Ishikawa (cell line): ENCODE results near the gene G6PD.
A peak's percentile ranks its signal among the peaks of the same experiment; 100 is the strongest.

ENCODE experiments used
- CEBPB ChIP-seq: IDR thresholded peaks from 2 replicates; pipeline ENCODE4 v1.6.1; 2012
- CREB1 ChIP-seq: IDR thresholded peaks from 2 replicates; pipeline ENCODE4 v1.6.1; 2012; ENCODE audit warnings: low read depth
- EGR1 ChIP-seq: IDR thresholded peaks from 2 replicates; pipeline ENCODE4 v1.6.1; 2012
- EP300 ChIP-seq: IDR thresholded peaks from 2 replicates; pipeline ENCODE4 v1.6.1; 2012; ENCODE audit warnings: borderline replicate concordance
- FOXM1 ChIP-seq: IDR thresholded peaks from 2 replicates; pipeline ENCODE4 v1.6.1; 2012; ENCODE audit warnings: low read depth, borderline replicate concordance
- NFIC ChIP-seq: IDR thresholded peaks from 2 replicates; pipeline ENCODE4 v1.6.1; 2012
- RAD21 ChIP-seq: IDR thresholded peaks from 2 replicates; pipeline ENCODE4 v1.6.1; 2012; ENCODE audit warnings: low read depth
- REST ChIP-seq: IDR thresholded peaks from 2 replicates; pipeline ENCODE4 v1.6.1; 2012; ENCODE audit warnings: low read depth, mild to moderate bottlenecking
- TAF1 ChIP-seq: IDR thresholded peaks from 2 replicates; pipeline ENCODE4 v1.6.1; 2012; ENCODE audit warnings: low read depth, mild to moderate bottlenecking
- TCF12 ChIP-seq: IDR thresholded peaks from 2 replicates; pipeline ENCODE4 v1.6.1; 2012; ENCODE audit warnings: low read depth
- TEAD4 ChIP-seq: IDR thresholded peaks from 2 replicates; pipeline ENCODE4 v1.6.1; 2012
- USF1 ChIP-seq: IDR thresholded peaks from 2 replicates; pipeline ENCODE4 v1.6.1; 2012
- YY1 ChIP-seq: IDR thresholded peaks from 2 replicates; pipeline ENCODE4 v1.6.1; 2012; ENCODE audit warnings: low read depth
- ZBTB7A ChIP-seq: IDR thresholded peaks from 2 replicates; pipeline ENCODE4 v1.6.1; 2012; ENCODE audit warnings: low read depth
- TF ChIP-seq, protein P1 (sequence below): IDR thresholded peaks from 2 replicates; pipeline ENCODE4 v1.6.1; 2012

The G6PD gene

DNA sequence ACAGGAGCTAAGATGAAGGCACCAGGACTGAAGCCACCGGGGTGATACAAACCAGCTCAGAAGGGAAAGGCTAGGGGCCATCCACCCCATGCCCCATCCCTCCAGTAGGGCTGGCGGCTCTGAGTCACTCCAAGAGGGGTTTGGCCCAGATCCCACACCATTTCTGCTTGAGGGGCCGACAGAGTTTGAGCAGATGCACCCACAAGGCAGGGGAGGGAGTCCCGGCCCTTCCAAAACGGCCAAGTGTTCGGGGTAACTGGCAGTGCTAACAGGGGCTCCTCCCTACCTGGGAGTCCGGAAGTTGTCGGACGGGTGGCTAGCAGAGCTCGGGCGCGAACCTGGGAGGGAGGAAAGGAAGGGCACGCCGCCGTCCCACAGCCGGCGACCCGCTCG lies 56.6 kb downstream of the G6PD start:
- TF ChIP-seq CREB1: no peak
- TF ChIP-seq YY1: no peak
- TF ChIP-seq, protein P1, sequence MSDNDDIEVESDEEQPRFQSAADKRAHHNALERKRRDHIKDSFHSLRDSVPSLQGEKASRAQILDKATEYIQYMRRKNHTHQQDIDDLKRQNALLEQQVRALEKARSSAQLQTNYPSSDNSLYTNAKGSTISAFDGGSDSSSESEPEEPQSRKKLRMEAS: no peak
- no peak for TF ChIP-seq RAD21
- no peak for TF ChIP-seq FOXM1
- no peak for TF ChIP-seq EGR1
- no peak for TF ChIP-seq TCF12
- TF ChIP-seq USF1: no peak
- TF ChIP-seq TAF1: no peak
- TF ChIP-seq EP300: no peak
- TF ChIP-seq TEAD4: no peak
- no peak for TF ChIP-seq CEBPB
- TF ChIP-seq REST: no peak
- no peak for TF ChIP-seq ZBTB7A
- no peak for TF ChIP-seq NFIC

DNA sequence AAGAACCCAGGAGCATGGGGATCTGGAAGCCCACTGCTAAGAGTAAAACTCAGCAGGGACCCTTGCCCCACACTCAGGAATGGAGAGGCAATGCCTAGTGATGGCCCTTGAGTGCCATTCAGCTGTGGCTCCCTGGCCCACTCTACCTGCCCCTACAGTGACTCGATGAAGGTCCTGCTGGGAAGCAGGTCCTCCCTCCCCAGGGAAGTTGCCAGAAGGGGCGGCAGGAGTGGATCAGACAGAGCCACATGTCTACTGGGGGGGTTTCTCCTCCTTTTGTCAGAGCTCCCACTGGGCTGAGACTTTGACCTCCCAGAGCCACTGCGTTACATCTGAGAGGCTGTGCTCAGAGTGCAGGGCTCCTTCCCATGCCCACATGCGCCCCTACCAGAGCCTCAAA lies 57.5 kb downstream of the G6PD start:
- TF ChIP-seq CEBPB: no peak
- no peak for TF ChIP-seq ZBTB7A

DNA sequence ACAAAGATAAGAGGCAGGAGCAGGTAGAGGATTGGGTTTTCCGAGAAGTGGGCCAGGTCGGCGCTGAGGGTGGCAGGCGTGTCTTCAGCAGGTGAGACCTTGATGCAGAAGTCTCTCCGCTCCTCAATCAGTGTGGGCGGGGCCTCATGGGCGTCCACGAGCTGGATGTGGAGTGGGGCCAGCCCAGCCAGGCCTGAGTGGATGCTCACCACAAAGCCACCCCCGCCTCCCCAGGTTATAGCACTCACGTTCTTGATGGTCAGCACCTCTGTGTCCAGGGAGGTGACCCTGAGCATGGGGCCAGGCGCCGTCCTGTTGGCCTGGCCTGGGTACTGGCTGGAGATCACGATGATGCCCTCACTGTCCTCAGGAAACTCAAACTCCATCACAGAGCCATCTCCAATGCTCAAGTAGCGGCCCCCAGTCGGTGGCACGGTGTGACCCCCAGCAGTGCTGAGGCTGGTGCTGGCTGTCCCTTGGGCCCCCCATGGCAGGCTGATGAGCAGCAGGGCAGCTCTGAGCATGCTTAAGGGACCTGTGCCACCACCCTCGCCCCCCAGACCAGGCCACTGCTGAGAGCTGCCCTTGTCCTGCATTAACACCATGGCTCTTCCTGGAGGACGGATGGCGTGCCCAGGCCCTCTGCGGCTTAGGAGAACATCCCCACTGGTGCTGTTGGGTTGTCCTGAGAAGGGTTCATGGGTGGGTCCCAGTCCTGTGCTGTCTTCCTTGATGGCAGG lies 58.1 kb downstream of the G6PD start:
- no peak for TF ChIP-seq USF1
- TF ChIP-seq EGR1: no peak
- TF ChIP-seq EP300: no peak
- TF ChIP-seq NFIC: no peak
- no peak for TF ChIP-seq RAD21
- TF ChIP-seq CEBPB: no peak
- TF ChIP-seq YY1: no peak
- TF ChIP-seq TEAD4: no peak
- no peak for TF ChIP-seq TCF12
- no peak for TF ChIP-seq FOXM1
- TF ChIP-seq TAF1: no peak
- TF ChIP-seq ZBTB7A: no peak
- TF ChIP-seq REST: no peak
- no peak for TF ChIP-seq CREB1

DNA sequence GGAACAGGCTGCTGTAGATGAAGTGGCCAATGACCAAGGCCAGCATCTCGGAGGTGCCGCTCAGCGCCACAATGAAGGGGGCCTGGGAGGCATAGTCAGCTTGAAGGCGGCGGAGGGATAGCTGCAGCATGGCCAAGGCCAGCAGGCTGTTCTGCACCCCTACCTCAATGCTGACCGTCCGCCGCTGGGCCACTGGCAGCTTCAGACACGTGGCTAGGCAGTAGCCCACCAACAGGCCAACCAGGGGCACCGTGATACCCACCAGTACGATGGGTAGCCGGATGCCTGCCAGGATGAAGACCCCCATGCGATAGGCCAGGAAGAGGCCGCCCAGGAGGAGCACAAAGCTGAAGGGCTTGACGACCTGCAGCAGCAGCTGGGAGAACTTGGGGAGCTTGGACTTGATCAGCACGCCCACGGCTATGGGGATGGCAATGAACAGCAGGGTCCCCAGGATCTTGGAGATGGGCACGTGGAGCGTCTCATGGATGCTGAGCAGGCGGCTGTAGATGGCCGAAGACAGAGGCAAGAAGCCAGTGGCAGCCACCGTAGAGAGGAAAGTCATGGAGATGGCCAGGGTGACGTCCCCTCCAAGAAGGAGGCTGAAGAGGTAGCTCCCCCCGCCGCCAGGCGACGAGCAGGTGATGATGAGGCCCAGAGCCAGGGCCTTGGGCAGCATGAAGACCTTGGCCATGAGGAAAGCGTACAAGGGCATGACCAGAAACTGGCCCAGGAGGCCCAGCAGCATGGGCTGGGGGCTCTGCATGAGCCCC lies 58.9 kb downstream of the G6PD start:
- TF ChIP-seq, protein P1: no peak
- TF ChIP-seq EP300: no peak
- TF ChIP-seq RAD21: no peak

DNA sequence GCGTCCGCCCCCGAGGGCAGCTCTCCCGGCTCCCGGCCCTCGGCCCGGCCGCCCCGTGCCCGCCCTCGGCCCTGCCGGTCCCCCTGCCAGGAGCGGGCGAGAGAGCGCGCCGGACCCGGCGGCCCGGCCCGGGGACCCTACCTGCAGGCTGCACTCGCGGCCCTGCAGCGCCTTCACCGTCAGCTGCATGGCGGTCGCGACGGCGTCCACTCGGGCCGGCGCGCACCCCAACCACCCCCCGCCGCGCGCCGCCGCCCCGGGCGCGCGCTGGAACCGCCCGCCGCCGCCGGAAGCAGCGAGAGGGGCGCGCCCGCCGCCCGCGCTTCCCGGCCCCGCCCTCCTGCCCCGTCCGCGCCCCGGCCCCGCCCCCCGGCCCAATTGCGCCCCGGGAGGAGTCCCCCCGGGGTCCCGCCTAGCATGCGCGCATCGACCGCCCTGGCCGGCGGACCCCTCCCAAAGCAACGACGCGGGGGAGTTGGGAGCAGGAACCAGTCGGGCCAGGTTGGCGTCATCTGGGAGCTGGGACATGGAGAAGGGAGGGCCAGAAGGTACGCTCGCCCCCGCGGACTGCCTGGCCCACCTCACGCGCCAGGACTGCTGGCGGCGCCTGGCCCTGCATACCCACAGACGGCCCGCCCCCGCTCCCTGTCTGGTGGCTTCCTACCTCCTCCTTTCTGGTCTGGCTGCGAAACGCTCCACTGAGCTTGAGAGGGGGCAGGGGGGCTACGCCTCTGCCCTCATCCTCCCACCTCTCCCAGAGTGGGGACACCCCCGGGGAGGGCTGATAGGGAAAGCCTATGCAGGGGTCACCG lies 60.0 kb downstream of the G6PD start, which contains the start of gene UBL4A:
TSS of gene UBL4A (minus strand) at position 220 of the 812 bp plus-strand sequence. CDS start at position 189, 31 bp downstream.
- TF ChIP-seq RAD21 (no peak), REST (no peak), TCF12 (peak; percentile 53; the same call in 1 of the 2 replicates), TEAD4 (0 out of 2 replicates have a peak, but pooled peaks have one; percentile 17), ZBTB7A (peak; percentile 85), EGR1 (peak; percentile 88), EP300 (0 out of 2 replicates have a peak, but pooled peaks have one; percentile 24)
- TF ChIP-seq, protein P1: peak; percentile 50; the same call in 1 of the 2 replicates
